ENCODE measurements around the gene CHRNA1. TPM values are rescaled to one million over a fixed set of nuclear protein-coding genes. Genes with fewer than 3 reads are reported as not detected.

The CHRNA1 gene
- total RNA-seq, 1 donor from 2014 or later, result 0.41 TPM

DNA sequence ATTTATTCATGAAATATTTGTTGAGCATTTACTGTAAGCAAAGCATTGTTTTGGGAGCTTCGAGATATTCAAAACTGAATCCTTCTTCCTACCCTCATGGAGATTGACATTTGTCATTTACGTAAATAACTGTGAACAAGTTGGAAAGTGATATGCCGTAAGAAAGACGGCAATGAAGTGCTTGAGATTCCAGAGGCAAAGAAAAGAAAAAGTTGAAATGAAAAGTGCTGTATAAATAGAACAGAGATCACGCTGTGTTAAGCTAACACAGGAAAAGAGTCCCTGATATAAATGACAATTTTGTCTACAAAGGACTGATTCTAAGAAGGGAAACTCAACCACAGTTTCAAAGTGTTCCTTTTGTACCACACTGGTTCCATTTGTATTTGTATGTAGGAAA is 1.8 kb downstream of the CHRNA1 start:
- Mint-ChIP-seq H3K27me3 (ENCODE audit: unreplicated experiment) (peaks cover 2% of the 10 kb centered on the region), H3K9me3 (ENCODE audit: unreplicated experiment) (no peaks in the 10 kb centered on the region), H3K4me1 (ENCODE audit: unreplicated experiment) (peaks cover 4% of the 10 kb centered on the region), H3K27ac (ENCODE audit: unreplicated experiment) (no peak overlapping the region), H3K4me3 (ENCODE audit: unreplicated experiment) (no peak overlapping the region), H3K36me3 (ENCODE audit: low read depth, unreplicated experiment) (no peaks in the 10 kb centered on the region)
- no peak for DNase-seq (ENCODE audit: low spot score)
- TF ChIP-seq, protein P1, sequence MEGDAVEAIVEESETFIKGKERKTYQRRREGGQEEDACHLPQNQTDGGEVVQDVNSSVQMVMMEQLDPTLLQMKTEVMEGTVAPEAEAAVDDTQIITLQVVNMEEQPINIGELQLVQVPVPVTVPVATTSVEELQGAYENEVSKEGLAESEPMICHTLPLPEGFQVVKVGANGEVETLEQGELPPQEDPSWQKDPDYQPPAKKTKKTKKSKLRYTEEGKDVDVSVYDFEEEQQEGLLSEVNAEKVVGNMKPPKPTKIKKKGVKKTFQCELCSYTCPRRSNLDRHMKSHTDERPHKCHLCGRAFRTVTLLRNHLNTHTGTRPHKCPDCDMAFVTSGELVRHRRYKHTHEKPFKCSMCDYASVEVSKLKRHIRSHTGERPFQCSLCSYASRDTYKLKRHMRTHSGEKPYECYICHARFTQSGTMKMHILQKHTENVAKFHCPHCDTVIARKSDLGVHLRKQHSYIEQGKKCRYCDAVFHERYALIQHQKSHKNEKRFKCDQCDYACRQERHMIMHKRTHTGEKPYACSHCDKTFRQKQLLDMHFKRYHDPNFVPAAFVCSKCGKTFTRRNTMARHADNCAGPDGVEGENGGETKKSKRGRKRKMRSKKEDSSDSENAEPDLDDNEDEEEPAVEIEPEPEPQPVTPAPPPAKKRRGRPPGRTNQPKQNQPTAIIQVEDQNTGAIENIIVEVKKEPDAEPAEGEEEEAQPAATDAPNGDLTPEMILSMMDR (IDR thresholded peaks at IDR 0.05; ENCODE audit: unreplicated experiment), result no peak

GRCh38 chr2:174761837-174762236 is 2.4 kb downstream of the CHRNA1 start:
- Mint-ChIP-seq H3K27ac (ENCODE audit: unreplicated experiment) (no peak overlapping the region), H3K36me3 (ENCODE audit: low read depth, unreplicated experiment) (no peaks in the 10 kb centered on the region), H3K4me3 (ENCODE audit: unreplicated experiment) (no peak overlapping the region), H3K4me1 (ENCODE audit: unreplicated experiment) (peaks cover 4% of the 10 kb centered on the region), H3K9me3 (ENCODE audit: unreplicated experiment) (no peaks in the 10 kb centered on the region), H3K27me3 (ENCODE audit: unreplicated experiment) (peaks cover 2% of the 10 kb centered on the region)
- no peak for DNase-seq (ENCODE audit: low spot score)
- TF ChIP-seq, protein P1 (IDR thresholded peaks at IDR 0.05; ENCODE audit: unreplicated experiment), result no peak

DNA sequence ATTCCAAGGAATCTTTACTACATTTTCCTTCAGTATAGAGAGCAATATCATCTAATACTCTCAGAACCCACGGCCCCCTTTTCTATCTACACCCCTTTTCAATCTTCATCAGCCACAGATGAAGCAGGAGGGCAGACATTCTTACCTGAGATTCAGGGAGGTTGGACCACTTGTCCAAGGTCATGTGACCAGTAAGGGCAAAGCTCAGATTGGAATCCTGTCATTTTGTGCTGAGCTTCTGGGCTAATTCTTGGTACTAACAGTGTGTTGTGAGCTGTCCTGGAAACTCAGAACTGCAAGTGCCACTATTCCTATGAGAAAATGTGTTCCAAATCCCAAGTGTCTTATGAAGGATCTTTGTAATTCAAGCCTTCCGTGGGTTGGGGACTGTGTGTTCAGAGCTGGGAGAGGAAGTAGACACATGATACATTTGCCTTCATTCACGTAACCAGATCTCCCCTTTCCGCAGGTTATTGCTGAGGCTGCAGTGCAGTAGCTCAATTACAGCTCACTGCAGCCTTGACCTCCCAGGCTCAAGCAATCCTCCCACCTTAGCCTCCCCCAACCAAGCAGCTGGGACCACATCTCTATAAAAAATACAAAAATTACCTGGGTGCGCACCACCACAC is 3.3 kb downstream of the CHRNA1 start:
- Mint-ChIP-seq H3K27ac (ENCODE audit: unreplicated experiment) (no peak overlapping the region), H3K4me3 (ENCODE audit: unreplicated experiment) (no peak overlapping the region), H3K27me3 (ENCODE audit: unreplicated experiment) (peaks cover 2% of the 10 kb centered on the region), H3K4me1 (ENCODE audit: unreplicated experiment) (peaks cover 4% of the 10 kb centered on the region), H3K9me3 (ENCODE audit: unreplicated experiment) (no peaks in the 10 kb centered on the region), H3K36me3 (ENCODE audit: low read depth, unreplicated experiment) (no peaks in the 10 kb centered on the region)
- TF ChIP-seq, protein P1 (IDR thresholded peaks at IDR 0.05; ENCODE audit: unreplicated experiment), result no peak
- no peak for DNase-seq (ENCODE audit: low spot score)

DNA sequence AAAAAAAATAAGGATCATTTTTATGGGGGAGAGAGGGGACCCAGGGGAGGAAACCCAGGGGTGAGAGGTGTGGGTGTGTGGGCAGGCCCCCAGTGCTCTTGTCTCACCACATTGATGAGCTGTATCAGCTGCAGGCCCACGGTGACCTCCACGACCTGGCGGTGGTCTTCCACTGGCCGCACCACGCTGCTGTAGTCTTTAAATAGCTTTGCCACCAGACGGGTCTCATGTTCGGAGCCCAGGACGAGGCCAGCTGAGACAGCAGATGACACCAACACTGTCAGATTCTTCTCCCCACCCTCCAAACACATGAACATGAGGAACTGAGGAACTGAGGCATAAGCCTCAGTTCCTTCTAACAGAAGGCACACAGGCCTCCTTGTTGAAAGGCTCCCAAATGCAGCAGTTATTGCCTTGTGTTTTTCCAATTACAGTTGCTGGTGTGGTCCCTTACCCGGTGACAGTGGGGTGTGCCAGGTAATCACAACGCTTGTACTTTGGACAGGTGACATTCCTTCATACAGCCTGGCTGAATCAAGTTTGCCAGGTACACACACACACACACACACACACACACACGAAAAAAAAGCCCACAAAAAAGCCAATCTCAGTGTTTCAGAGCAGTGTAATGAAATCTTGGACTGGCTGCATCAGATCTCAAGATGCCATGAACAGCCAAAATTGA is 4.7 kb downstream of the CHRNA1 start:
- Mint-ChIP-seq H3K9me3 (ENCODE audit: unreplicated experiment) (no peaks in the 10 kb centered on the region), H3K27me3 (ENCODE audit: unreplicated experiment) (peaks cover 2% of the 10 kb centered on the region), H3K4me1 (ENCODE audit: unreplicated experiment) (peaks cover 4% of the 10 kb centered on the region), H3K4me3 (ENCODE audit: unreplicated experiment) (no peak overlapping the region), H3K27ac (ENCODE audit: unreplicated experiment) (no peak overlapping the region), H3K36me3 (ENCODE audit: low read depth, unreplicated experiment) (no peaks in the 10 kb centered on the region)
- DNase-seq (ENCODE audit: low spot score), result no peak
- TF ChIP-seq, protein P1 (IDR thresholded peaks at IDR 0.05; ENCODE audit: unreplicated experiment), result no peak

- Mint-ChIP-seq H3K9me3 (ENCODE audit: unreplicated experiment) (no peaks in the 10 kb centered on the region), H3K4me3 (ENCODE audit: unreplicated experiment) (no peak overlapping the region), H3K4me1 (ENCODE audit: unreplicated experiment) (peaks cover 4% of the 10 kb centered on the region), H3K27me3 (ENCODE audit: unreplicated experiment) (peaks cover 2% of the 10 kb centered on the region), H3K27ac (ENCODE audit: unreplicated experiment) (no peak overlapping the region), H3K36me3 (ENCODE audit: low read depth, unreplicated experiment) (no peaks in the 10 kb centered on the region)
- TF ChIP-seq, protein P1 (IDR thresholded peaks at IDR 0.05; ENCODE audit: unreplicated experiment), result no peak
- no peak for DNase-seq (ENCODE audit: low spot score)
These were observed 7.5 kb downstream of the CHRNA1 start for GRCh38 chr2:174756743-174757142.

All from endothelial cell (in vitro differentiated cells).